ENCODE measurements around the gene CCSER1. TPM values are rescaled to one million over a fixed set of nuclear protein-coding genes. Genes with fewer than 3 reads are reported as not detected.

Gene CCSER1
- polyA plus RNA-seq, 4 donors = 20.3 to 21.4 (median 20.7) TPM

- peak in 1 of 4 donors; percentile 41 for DNase-seq (ENCODE audit: low read depth in 4 of 4, low spot score in 3 of 4)
These were observed 632 bp downstream of the CCSER1 start for GRCh38 chr4:90127706-90128345.

GRCh38 chr4:90128961-90129495 lies 1.8 kb downstream of the CCSER1 start:
- DNase-seq (ENCODE audit: low read depth in 4 of 4, low spot score in 3 of 4) = peak in 1 of 4 donors; percentile 25

GRCh38 chr4:90130076-90130475 lies 2.9 kb downstream of the CCSER1 start:
- DNase-seq (ENCODE audit: low read depth in 4 of 4, low spot score in 3 of 4) = no peak

GRCh38 chr4:90137555-90137954 lies 10.4 kb downstream of the CCSER1 start:
- DNase-seq (ENCODE audit: low read depth in 4 of 4, low spot score in 3 of 4) = no peak

- no peak for DNase-seq (ENCODE audit: low read depth in 4 of 4, low spot score in 3 of 4)
These were observed 14.9 kb downstream of the CCSER1 start for GRCh38 chr4:90142081-90142480.

- no peak for DNase-seq (ENCODE audit: low read depth in 4 of 4, low spot score in 3 of 4)
These were observed 18.1 kb downstream of the CCSER1 start for GRCh38 chr4:90145319-90145718.

GRCh38 chr4:90146306-90146705 lies 19.1 kb downstream of the CCSER1 start:
- DNase-seq (ENCODE audit: low read depth in 4 of 4, low spot score in 3 of 4) = no peak

- no peak for DNase-seq (ENCODE audit: low read depth in 4 of 4, low spot score in 3 of 4)
These were observed 21.5 kb downstream of the CCSER1 start for GRCh38 chr4:90148574-90149148.

DNA sequence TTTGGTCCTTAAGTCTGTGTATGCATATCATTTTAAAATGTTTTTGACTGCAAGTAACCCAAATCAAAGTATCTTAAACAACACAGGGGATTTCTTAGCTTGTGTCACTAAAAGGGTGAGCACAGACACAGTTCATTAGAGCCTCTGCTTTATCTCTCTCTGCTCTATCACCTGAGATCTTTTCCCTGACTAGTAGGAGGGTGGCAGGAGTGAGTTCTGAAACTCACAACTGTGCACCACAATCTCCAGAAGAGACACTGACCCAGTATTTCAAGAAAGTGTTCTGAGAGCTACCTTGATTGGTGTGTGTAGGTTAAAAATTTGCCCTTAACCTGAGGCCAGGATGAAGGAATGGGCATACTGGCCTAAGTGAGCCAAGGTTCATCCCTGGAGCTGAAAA lies 24.8 kb downstream of the CCSER1 start:
- DNase-seq (ENCODE audit: low read depth in 4 of 4, low spot score in 3 of 4) = no peak

- DNase-seq (ENCODE audit: low read depth in 4 of 4, low spot score in 3 of 4) = no peak
These were observed 32.0 kb downstream of the CCSER1 start for GRCh38 chr4:90159193-90159592.

- DNase-seq (ENCODE audit: low read depth in 4 of 4, low spot score in 3 of 4) = no peak
These were observed 32.9 kb downstream of the CCSER1 start for GRCh38 chr4:90160044-90160443.

GRCh38 chr4:90162566-90162965 lies 35.4 kb downstream of the CCSER1 start:
- no peak for DNase-seq (ENCODE audit: low read depth in 4 of 4, low spot score in 3 of 4)

DNA sequence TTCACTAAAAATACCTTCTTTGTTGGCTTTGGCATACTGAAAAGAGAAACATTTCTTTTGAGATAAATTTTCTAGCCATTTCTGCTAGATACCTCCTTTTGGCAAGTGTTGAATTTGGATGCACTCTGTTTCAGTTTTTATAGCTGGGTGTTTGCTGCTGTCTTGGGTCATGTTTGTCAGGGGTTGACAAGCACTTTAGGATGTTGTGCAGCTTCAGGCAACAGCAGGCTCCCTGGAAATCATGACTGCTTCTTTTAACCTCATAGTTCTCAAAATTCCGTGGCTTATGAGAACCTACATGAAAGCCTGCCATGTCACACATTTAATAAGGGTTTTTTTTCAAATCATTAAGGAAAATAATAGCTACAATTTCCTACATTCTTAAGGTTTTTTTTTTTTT lies 36.7 kb downstream of the CCSER1 start:
- no peak for DNase-seq (ENCODE audit: low read depth in 4 of 4, low spot score in 3 of 4)

DNA sequence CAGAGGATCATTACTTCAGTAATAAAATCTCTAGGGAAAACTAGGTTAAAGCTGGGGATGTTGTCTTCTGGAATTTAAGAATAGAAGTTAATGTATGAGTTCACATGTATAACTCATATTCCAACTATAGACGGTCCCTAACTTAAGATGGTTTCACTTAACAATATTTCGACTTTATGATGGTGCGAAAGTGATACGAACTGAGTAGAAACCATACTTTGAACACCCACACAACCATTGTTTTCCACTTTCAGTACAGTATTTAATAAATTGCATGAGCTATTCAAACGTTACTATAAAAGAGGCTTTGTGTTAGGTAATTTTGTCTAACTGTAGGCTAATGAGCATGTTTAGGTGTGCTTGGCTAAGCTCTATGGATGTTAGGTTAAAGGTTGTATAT lies 38.7 kb downstream of the CCSER1 start:
- no peak for DNase-seq (ENCODE audit: low read depth in 4 of 4, low spot score in 3 of 4)

- DNase-seq (ENCODE audit: low read depth in 4 of 4, low spot score in 3 of 4) = no peak
These were observed 44.3 kb downstream of the CCSER1 start for GRCh38 chr4:90171491-90171890.

DNA sequence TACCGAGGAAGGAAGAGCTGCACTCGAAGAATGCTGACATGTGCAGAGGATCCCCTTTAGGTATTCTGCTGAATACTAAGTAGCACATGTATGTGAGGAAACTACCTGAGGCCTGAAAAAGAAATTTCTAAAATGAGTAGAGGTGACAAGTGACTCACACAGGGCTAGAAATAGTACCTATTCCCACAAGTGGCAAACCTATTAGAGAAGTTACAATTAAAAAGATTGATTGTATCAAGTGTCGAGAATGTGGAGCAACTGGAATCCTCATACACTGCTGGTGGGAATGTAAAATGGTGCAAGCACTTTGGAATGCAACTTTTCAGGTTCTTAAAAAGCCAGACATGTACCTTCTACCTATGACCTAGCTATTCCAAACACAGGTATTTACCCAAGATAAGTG lies 47.4 kb downstream of the CCSER1 start:
- DNase-seq (ENCODE audit: low read depth in 4 of 4, low spot score in 3 of 4) = no peak

GRCh38 chr4:90181644-90182043 lies 54.5 kb downstream of the CCSER1 start:
- DNase-seq (ENCODE audit: low read depth in 4 of 4, low spot score in 3 of 4) = no peak

DNA sequence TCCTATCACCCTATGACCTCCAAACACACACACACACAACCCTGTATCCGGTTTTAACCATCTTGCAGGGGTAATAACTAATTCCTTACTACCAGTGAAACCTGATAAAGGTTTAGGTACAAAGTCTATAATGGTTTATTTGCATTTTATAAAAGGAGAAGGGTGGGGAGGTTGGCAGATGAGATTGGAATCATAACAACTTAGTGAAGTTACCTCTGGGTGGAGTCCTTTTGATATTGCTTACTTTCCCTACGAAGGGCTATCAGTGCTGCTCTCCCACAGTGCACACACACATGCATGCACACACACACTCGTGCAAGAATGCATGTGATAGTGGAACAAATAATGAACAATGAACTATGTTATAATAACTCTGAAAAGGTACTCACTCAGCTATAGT lies 56.1 kb downstream of the CCSER1 start:
- no peak for DNase-seq (ENCODE audit: low read depth in 4 of 4, low spot score in 3 of 4)

- DNase-seq (ENCODE audit: low read depth in 4 of 4, low spot score in 3 of 4) = no peak
These were observed 57.4 kb downstream of the CCSER1 start for GRCh38 chr4:90184560-90184959.

- no peak for DNase-seq (ENCODE audit: low read depth in 4 of 4, low spot score in 3 of 4)
These were observed 58.2 kb downstream of the CCSER1 start for GRCh38 chr4:90185416-90185815.

DNA sequence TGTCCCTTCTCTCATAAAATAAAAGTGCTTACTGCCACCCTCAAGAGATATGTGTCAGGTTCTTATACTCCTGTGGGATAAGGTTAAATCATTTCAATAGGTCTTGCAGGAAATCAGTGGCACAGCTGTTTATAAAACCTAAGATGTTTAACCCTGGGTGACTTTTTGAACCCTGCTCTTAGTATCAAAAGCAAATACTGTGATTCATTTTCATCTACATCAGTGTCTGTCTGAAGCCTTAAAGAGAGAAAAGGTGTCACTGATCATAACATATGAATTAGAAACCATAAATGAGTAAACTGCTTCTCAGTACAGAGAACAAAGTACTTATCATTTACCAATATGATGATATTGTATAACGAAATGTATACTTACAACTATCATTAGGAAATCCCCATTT lies 59.0 kb downstream of the CCSER1 start:
- no peak for DNase-seq (ENCODE audit: low read depth in 4 of 4, low spot score in 3 of 4)

- no peak for DNase-seq (ENCODE audit: low read depth in 4 of 4, low spot score in 3 of 4)
These were observed 60.1 kb downstream of the CCSER1 start for GRCh38 chr4:90187148-90187884.

All from right renal pelvis (tissue), 4 donors.